Measurements from ENCODE around the gene ROBO1. TPM values are rescaled to one million over a fixed set of nuclear protein-coding genes. Genes with fewer than 3 reads are reported as not detected.

ROBO1 gene
- total RNA-seq, 1 experiment from 2014 or later = 33.9 TPM

DNA sequence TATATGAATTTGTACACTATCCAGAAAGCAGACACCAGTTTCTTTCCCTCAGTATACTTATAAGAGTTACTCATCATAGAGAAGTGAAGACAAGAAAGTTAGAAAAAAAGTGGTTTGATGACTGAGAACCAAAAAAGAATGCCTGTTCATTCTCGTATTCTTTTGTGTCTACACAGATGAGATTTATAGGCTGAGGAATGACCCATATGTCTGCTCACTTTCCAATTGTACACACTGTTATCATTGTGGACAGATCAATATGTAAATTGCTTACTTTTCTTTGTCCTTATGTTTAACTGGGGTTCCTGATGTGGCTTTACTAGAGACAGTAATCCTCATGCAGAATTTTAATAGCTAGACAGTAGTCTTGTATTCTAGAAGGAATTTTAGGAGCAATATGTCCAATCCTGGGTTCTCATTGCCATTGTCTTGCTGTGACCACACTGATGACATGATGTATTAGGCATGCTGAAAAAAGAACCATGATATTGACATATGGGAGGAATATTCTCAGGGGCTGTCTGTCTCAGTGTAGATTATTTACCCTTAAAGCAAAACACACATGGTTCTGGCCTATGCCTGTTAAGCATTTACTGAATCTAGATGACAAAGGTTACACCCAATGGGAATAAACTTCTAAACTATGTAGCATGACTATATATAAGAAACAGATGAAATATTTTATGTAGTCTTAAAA is 669.7 kb downstream of the ROBO1 start:
- DNase-seq = no peak
- intact Hi-C loops (cut with micrococcal nuclease; ENCODE audit: unreplicated experiment) = no loop called here
- CTCF ChIA-PET = no interaction called here
- H3K27ac Mint-ChIP-seq (ENCODE audit: unreplicated experiment) = no peak overlapping the region
- no peaks in the 10 kb centered on the region for H3K9me3 Mint-ChIP-seq (ENCODE audit: low read depth, unreplicated experiment)
- no peak for TF ChIP-seq CTCF (IDR thresholded peaks at IDR 0.05; ENCODE audit: unreplicated experiment)
- no peaks in the 10 kb centered on the region for H3K36me3 Mint-ChIP-seq (ENCODE audit: insufficient read depth, unreplicated experiment)
- no TSS peak for BruUV-seq (replicated peaks)
- H3K27me3 Mint-ChIP-seq (ENCODE audit: unreplicated experiment) = no peaks in the 10 kb centered on the region
- H3K4me1 Mint-ChIP-seq (ENCODE audit: low read depth, unreplicated experiment) = no peaks in the 10 kb centered on the region
- H3K4me3 Mint-ChIP-seq (ENCODE audit: low read depth, unreplicated experiment) = no peak overlapping the region

DNA sequence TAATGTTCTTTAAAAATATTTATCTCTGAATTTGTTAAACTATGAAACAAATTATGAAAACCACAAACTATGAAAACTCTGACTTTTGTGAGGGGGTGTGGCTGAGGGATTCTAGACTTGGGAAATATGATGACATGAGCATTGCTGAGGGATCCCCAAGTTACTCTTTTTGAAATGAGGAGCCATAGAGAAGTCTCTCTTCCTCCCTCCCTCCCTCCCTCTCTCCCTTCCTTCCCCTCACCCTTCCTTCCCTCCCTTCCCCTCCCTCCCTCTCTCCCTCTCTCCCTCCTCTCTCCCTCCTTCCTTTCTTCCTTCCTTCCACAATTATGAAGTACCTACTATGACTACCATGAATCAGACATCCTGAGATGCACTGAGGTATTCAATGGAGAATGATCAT is 673.1 kb downstream of the ROBO1 start:
- H3K4me1 Mint-ChIP-seq (ENCODE audit: low read depth, unreplicated experiment) = no peaks in the 10 kb centered on the region
- CTCF ChIA-PET = no interaction called here
- intact Hi-C loops (cut with micrococcal nuclease; ENCODE audit: unreplicated experiment) = no loop called here

DNA sequence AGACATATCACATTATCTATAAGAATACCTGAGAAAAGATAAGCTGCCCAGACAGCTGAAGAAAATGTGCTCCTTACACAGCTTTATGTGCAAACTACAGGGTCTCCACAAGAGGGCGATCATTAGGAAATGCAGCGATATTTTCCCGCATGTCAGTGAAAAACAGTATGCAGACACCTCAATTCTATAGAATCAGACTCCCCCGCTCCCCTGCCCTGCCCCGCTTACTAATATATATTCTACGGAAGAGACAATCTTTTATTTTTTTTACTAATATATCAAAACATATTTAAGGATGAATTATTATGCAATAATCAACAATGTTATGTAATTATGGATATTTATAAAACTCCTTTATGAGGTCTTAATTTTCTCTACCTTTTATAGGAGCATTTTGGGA is 681.3 kb downstream of the ROBO1 start:
- Mint-ChIP-seq H3K4me3 (ENCODE audit: low read depth, unreplicated experiment) (no peak overlapping the region), H3K9me3 (ENCODE audit: low read depth, unreplicated experiment) (no peaks in the 10 kb centered on the region), H3K36me3 (ENCODE audit: insufficient read depth, unreplicated experiment) (no peaks in the 10 kb centered on the region), H3K27me3 (ENCODE audit: unreplicated experiment) (no peaks in the 10 kb centered on the region), H3K4me1 (ENCODE audit: low read depth, unreplicated experiment) (no peaks in the 10 kb centered on the region), H3K27ac (ENCODE audit: unreplicated experiment) (no peak overlapping the region)
- no TSS peak for BruUV-seq (replicated peaks)
- peak; percentile 60 for DNase-seq
- intact Hi-C loops (cut with micrococcal nuclease; ENCODE audit: unreplicated experiment) = loop anchor here (1.0 kb wide), 1 partner anchor 275 kb away; no protein-coding TSS in a partner anchor
- CTCF ChIA-PET = interaction anchor here (0.6 to 1.4 kb wide), 7 partner anchors 8 to 431 kb away, joined by 3 to 60 read pairs (median 3); no protein-coding TSS in a partner anchor
- TF ChIP-seq CTCF (IDR thresholded peaks at IDR 0.05; ENCODE audit: unreplicated experiment) = peak; percentile 58

More for the DNA sequence above, 673.1 kb downstream of the ROBO1 start:
- no peak for DNase-seq
- no peak overlapping the region for H3K4me3 Mint-ChIP-seq (ENCODE audit: low read depth, unreplicated experiment)
- no peak for TF ChIP-seq CTCF (IDR thresholded peaks at IDR 0.05; ENCODE audit: unreplicated experiment)
- BruUV-seq (replicated peaks) = no TSS peak
- H3K27me3 Mint-ChIP-seq (ENCODE audit: unreplicated experiment) = no peaks in the 10 kb centered on the region
- no peaks in the 10 kb centered on the region for H3K36me3 Mint-ChIP-seq (ENCODE audit: insufficient read depth, unreplicated experiment)
- H3K9me3 Mint-ChIP-seq (ENCODE audit: low read depth, unreplicated experiment) = no peaks in the 10 kb centered on the region
- H3K27ac Mint-ChIP-seq (ENCODE audit: unreplicated experiment) = no peak overlapping the region

DNA sequence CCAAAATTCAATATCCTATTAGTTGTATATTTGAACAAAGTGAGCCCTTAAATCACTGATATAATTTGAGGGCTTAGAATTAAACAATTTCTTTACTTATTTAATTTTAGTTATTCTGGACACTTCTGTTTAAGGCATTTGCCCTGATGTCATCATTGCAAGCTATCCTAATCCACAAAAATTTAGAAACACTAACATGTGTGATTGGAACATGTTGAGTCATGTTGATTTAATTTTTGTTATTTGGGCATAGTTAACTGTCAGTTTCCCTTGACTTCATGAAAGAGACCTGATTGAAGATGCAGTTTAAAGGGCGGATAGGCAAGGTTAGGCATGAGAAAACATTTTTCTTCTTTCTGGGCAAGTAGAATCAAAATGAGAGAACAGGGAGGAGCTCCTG is 682.6 kb downstream of the ROBO1 start:
- no peak overlapping the region for H3K4me3 Mint-ChIP-seq (ENCODE audit: low read depth, unreplicated experiment)
- no peak for TF ChIP-seq CTCF (IDR thresholded peaks at IDR 0.05; ENCODE audit: unreplicated experiment)
- no peaks in the 10 kb centered on the region for H3K27me3 Mint-ChIP-seq (ENCODE audit: unreplicated experiment)
- H3K4me1 Mint-ChIP-seq (ENCODE audit: low read depth, unreplicated experiment) = no peaks in the 10 kb centered on the region
- CTCF ChIA-PET = no interaction called here
- H3K9me3 Mint-ChIP-seq (ENCODE audit: low read depth, unreplicated experiment) = no peaks in the 10 kb centered on the region
- DNase-seq = no peak
- intact Hi-C loops (cut with micrococcal nuclease; ENCODE audit: unreplicated experiment) = loop anchor here (2.0 kb wide), 1 partner anchor 412 kb away; no protein-coding TSS in a partner anchor
- no TSS peak for BruUV-seq (replicated peaks)
- H3K36me3 Mint-ChIP-seq (ENCODE audit: insufficient read depth, unreplicated experiment) = no peaks in the 10 kb centered on the region
- no peak overlapping the region for H3K27ac Mint-ChIP-seq (ENCODE audit: unreplicated experiment)
